ENCODE data around the gene ARHGAP33.

- TF ChIP-seq, protein P1, sequence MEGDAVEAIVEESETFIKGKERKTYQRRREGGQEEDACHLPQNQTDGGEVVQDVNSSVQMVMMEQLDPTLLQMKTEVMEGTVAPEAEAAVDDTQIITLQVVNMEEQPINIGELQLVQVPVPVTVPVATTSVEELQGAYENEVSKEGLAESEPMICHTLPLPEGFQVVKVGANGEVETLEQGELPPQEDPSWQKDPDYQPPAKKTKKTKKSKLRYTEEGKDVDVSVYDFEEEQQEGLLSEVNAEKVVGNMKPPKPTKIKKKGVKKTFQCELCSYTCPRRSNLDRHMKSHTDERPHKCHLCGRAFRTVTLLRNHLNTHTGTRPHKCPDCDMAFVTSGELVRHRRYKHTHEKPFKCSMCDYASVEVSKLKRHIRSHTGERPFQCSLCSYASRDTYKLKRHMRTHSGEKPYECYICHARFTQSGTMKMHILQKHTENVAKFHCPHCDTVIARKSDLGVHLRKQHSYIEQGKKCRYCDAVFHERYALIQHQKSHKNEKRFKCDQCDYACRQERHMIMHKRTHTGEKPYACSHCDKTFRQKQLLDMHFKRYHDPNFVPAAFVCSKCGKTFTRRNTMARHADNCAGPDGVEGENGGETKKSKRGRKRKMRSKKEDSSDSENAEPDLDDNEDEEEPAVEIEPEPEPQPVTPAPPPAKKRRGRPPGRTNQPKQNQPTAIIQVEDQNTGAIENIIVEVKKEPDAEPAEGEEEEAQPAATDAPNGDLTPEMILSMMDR (conservative IDR thresholded peaks at IDR 0.05 in 1 of 2, IDR thresholded peaks at IDR 0.05 in 1 of 2; ENCODE audit: low read depth in 1 of 2, low read length in 2 of 2) = no peak
- no peak for TF ChIP-seq EZH2 (IDR thresholded peaks at IDR 0.05; ENCODE audit: low read length, missing control alignments)
These were observed 35.3 kb upstream of the ARHGAP33 start for GRCh38 chr19:35740108-35740422.
